ENCODE measurements around the gene PLPPR3. TPM values are rescaled to one million over a fixed set of nuclear protein-coding genes. Genes with fewer than 3 reads are reported as not detected.

The PLPPR3 gene
- total RNA-seq, 2 donors from 2014 or later: 0.27 to 20.3 TPM

DNA sequence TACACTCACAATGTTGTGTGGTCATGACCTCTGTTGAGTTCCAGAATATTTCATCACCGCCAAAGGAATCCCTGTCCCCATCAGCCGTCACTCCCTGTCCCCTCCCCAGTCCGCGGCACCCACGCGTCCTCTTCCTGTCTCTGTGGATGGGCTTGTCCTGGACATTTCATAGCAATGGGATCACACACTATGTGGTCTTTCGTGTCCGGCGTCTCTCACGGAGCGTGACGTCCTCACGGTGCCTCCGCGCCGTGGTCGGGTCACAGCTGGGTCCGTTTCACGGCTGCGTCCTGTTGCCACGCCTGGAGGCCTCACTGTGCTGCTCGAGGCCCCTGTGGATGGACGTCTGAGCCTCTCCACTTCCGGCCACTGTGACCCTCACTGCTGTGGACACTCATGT is 12.5 kb upstream of the PLPPR3 start:
- DNase-seq (ENCODE audit: low spot score): no peak
- intact Hi-C loops (cut with DNase I): no loop called here
- Histone ChIP-seq H3K27ac (no peak overlapping the region), H3K4me3 (no peak overlapping the region), H3K4me1 (replicated peaks) (no peaks in the 10 kb centered on the region), H3K9me3 (no peaks in the 10 kb centered on the region), H3K27me3 (replicated peaks; ENCODE audit: insufficient read depth) (peaks cover 3% of the 10 kb centered on the region), H3K36me3 (no peaks in the 10 kb centered on the region)
- TF ChIP-seq, protein P1, sequence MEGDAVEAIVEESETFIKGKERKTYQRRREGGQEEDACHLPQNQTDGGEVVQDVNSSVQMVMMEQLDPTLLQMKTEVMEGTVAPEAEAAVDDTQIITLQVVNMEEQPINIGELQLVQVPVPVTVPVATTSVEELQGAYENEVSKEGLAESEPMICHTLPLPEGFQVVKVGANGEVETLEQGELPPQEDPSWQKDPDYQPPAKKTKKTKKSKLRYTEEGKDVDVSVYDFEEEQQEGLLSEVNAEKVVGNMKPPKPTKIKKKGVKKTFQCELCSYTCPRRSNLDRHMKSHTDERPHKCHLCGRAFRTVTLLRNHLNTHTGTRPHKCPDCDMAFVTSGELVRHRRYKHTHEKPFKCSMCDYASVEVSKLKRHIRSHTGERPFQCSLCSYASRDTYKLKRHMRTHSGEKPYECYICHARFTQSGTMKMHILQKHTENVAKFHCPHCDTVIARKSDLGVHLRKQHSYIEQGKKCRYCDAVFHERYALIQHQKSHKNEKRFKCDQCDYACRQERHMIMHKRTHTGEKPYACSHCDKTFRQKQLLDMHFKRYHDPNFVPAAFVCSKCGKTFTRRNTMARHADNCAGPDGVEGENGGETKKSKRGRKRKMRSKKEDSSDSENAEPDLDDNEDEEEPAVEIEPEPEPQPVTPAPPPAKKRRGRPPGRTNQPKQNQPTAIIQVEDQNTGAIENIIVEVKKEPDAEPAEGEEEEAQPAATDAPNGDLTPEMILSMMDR (IDR thresholded peaks at IDR 0.05): no peak
- no peak for TF ChIP-seq POLR2AphosphoS5 (IDR thresholded peaks at IDR 0.05)
- TF ChIP-seq POLR2A (IDR thresholded peaks at IDR 0.05): no peak
- WGBS: 70% methylated on average over 24 of the region's 24 CpGs

DNA sequence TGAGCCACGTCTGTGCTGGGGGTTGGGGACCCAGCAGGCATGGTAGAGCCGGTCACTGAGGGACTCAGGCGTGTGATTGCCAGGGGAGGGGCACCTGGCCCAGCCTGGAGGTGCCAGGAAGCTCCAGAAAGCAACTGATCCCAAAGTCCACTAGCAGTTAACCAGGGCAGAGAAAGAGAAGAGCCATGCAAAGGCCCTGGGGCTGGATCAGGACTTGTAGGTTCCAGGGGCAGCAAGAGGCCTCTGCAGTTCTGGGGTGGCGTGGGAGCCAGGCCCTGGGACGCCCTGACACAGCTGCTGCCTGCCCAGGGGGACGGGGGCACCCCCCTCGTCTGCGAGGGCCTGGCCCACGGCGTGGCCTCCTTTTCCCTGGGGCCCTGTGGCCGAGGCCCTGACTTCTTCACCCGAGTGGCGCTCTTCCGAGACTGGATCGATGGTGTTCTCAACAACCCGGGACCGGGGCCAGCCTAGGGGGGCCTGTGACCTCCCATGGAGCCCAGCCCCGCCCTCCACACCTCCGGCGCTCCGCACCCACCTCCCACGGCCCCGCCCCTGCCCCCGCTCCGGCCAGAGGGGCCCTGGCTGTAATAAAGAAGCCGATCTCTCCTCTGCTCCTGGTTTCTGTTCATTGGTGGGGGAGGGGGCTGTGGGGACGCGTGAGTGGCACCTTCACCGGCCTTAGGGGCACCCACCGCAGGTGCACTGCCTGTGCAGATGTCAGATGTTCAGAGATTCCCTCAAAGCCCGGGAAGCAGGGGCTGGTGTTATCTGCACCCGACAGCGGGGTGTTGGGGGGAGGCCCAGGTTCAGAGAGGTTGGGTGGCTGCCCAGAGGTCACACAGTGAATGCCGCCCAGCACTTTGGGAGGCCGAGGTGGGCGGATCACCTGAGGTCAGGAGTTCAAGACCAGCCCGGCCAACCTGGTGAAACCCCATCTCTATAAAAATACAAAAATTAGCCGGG is 9.9 kb upstream of the PLPPR3 start:
- H3K4me1 ChIP-seq (replicated peaks): no peaks in the 10 kb centered on the region
- H3K27ac ChIP-seq: no peak overlapping the region
- 48% methylated on average over 33 of the region's 38 CpGs for WGBS
- intact Hi-C loops (cut with DNase I): no loop called here
- DNase-seq (ENCODE audit: low spot score): no peak
- TF ChIP-seq POLR2A (IDR thresholded peaks at IDR 0.05) (no peak), POLR2AphosphoS5 (IDR thresholded peaks at IDR 0.05) (no peak)
- TF ChIP-seq, protein P1 (IDR thresholded peaks at IDR 0.05): no peak
- H3K36me3 ChIP-seq: no peaks in the 10 kb centered on the region
- H3K9me3 ChIP-seq: no peaks in the 10 kb centered on the region
- peaks cover 3% of the 10 kb centered on the region for H3K27me3 ChIP-seq (replicated peaks; ENCODE audit: insufficient read depth)
- H3K4me3 ChIP-seq: no peak overlapping the region

DNA sequence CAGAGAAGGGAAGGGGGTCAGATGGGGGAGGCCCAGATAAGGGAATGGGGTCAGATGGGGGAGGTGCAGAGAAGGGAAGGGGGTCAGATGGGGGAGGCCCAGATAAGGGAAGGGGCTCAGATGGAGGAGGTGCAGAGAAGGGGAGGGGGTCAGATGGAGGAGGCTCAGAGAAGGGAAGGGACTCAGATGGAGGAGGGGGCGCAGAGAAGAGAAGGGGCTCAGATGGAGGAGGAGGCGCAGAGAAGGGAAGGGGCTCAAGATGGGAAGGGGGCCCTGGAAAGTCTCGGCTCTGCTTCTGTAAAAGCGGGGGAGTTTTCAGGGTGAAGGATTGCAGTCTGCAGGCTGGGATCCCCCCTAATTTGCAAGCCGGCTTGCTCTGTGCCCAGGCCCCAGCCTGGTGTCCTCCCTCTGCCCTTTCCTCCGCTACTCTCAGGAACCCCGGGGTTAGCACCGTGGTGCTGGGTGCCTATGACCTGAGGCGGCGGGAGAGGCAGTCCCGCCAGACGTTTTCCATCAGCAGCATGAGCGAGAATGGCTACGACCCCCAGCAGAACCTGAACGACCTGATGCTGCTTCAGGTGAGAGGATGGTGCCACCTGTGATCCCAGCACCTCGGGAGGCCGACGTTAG is 7.5 kb upstream of the PLPPR3 start:
- WGBS: 64% methylated on average over 18 of the region's 18 CpGs
- intact Hi-C loops (cut with DNase I): no loop called here
- Histone ChIP-seq H3K27ac (no peak overlapping the region), H3K36me3 (no peaks in the 10 kb centered on the region), H3K4me1 (replicated peaks) (no peaks in the 10 kb centered on the region), H3K27me3 (replicated peaks; ENCODE audit: insufficient read depth) (no peaks in the 10 kb centered on the region), H3K4me3 (no peak overlapping the region), H3K9me3 (no peaks in the 10 kb centered on the region)
- TF ChIP-seq POLR2A (IDR thresholded peaks at IDR 0.05) (no peak), POLR2AphosphoS5 (IDR thresholded peaks at IDR 0.05) (no peak)
- TF ChIP-seq, protein P1 (IDR thresholded peaks at IDR 0.05): no peak
- no peak for DNase-seq (ENCODE audit: low spot score)

DNA sequence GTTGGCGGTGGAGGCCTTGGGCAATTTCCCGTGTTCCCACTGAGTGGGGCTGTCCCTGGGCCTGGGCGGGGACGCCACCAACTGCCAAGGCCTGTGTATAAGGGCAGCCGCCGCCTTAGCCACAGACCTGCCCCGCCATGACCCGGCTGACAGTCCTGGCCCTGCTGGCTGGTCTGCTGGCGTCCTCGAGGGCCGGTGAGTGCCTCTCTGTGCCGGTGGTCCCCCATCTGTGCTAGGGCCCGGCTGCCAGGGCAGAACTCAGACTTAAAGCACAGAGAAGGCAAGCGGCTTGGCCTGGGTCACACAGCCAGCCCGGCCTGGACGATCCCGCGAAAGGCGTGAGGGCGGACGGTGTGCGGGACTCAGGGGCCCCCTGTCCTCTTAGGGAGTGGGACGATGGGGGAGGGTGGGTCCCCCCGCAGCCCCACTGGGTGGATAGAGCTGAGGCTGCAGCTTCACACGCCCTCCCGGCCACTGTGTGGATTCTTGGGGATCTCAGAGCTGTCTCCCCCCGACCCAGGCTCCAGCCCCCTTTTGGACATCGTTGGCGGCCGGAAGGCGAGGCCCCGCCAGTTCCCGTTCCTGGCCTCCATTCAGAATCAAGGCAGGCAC is 6.1 kb upstream of the PLPPR3 start, which contains the start of gene AZU1:
AZU1 (plus strand) TSS at position 128 of the 612 bp plus-strand sequence; CDS start at position 138, 10 bp downstream.
- no peak within 1 kb of the TSS for H3K27ac ChIP-seq
- intact Hi-C loops (cut with DNase I): no loop called here
- TF ChIP-seq POLR2A (IDR thresholded peaks at IDR 0.05) (no peak), POLR2AphosphoS5 (IDR thresholded peaks at IDR 0.05) (no peak)
- TF ChIP-seq, protein P1 (IDR thresholded peaks at IDR 0.05): no peak
- H3K4me1 ChIP-seq (replicated peaks): no peaks in the 10 kb centered on the region
- H3K4me3 ChIP-seq: no peak within 1 kb of the TSS
- no peaks in the 10 kb centered on the region for H3K9me3 ChIP-seq
- no peaks in the 10 kb centered on the region for H3K36me3 ChIP-seq
- no peaks in the 10 kb centered on the region for H3K27me3 ChIP-seq (replicated peaks; ENCODE audit: insufficient read depth)
- no peak for DNase-seq (ENCODE audit: low spot score)
- 67% methylated on average over 33 of the region's 33 CpGs for WGBS
